ENCODE data around the gene PPP3R1. TPM values are rescaled to one million over a fixed set of nuclear protein-coding genes. Genes with fewer than 3 reads are reported as not detected.

The PPP3R1 gene
- total and polyA plus RNA-seq, 2 of the 4 experiments (the other 2 are of a cell fraction): 9.1 to 17.3 TPM

DNA sequence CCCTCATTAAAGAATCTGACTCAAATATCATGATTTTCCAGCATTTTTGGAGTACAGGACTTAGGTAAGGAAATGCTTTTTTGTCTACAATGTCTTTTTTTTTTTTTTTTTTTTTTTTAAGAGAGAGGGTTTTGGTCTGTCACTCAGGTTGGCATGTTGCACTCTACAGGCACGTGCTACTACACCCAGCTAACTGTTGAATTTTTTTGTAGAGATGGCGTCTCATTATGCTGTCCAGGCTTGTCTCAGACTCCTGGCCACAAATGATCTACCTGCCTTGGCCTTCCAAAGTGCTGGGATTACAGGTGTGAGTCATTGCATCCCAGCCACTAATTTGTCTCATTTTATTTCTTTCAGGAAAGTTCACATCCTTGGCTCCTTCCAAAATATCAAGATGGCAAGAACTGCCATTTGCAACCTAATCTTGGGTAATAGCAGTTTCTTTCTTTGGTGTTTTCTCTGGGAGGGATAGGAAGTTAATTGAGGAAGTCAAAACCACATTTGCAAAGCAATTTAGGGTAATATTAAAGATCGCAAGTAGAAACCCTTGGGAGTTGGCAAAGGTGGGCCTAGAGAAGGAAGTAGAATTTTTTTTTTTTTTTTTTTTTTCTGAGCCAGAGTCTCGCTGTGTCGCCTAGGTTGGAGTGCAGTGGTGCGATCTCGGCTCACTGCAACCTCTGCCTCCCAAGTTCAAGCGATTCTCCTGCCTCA, 79.2 kb downstream of the PPP3R1 start:
- H3K56ac ChIP-seq (ENCODE audit: extremely low read depth, insufficient read depth, low read length): no peak overlapping the region
- no peak overlapping the region for H3K18ac ChIP-seq (ENCODE audit: low read depth, low read length)
- no peaks in the 10 kb centered on the region for H4K20me1 ChIP-seq (ENCODE audit: insufficient read depth, low read length)
- POLR2A ChIA-PET (ENCODE audit: unreplicated experiment): no interaction called here
- H3K4me2 ChIP-seq (ENCODE audit: low read depth, low read length): no peak overlapping the region
- CTCF ChIA-PET: no interaction called here
- TF ChIP-seq RAD21 (IDR thresholded peaks at IDR 0.05; ENCODE audit: low read length): no peak
- TF ChIP-seq FOS (IDR thresholded peaks at IDR 0.05; ENCODE audit: low read depth, low read length): no peak
- TF ChIP-seq BHLHE40 (IDR thresholded peaks at IDR 0.05; ENCODE audit: low read depth, low read length): no peak
- TF ChIP-seq CHD1 (IDR thresholded peaks at IDR 0.05; ENCODE audit: low read depth, low read length): no peak
- no peak for TF ChIP-seq RCOR1 (IDR thresholded peaks at IDR 0.05; ENCODE audit: insufficient replicate concordance, low read length)
- TF ChIP-seq MAZ (IDR thresholded peaks at IDR 0.05; ENCODE audit: borderline replicate concordance, low read depth, low read length): no peak
- no peak for TF ChIP-seq RFX5 (IDR thresholded peaks at IDR 0.05; ENCODE audit: low read depth, low read length)
- TF ChIP-seq SMC3 (IDR thresholded peaks at IDR 0.05; ENCODE audit: low read depth, low read length): no peak
- TF ChIP-seq, protein P1, sequence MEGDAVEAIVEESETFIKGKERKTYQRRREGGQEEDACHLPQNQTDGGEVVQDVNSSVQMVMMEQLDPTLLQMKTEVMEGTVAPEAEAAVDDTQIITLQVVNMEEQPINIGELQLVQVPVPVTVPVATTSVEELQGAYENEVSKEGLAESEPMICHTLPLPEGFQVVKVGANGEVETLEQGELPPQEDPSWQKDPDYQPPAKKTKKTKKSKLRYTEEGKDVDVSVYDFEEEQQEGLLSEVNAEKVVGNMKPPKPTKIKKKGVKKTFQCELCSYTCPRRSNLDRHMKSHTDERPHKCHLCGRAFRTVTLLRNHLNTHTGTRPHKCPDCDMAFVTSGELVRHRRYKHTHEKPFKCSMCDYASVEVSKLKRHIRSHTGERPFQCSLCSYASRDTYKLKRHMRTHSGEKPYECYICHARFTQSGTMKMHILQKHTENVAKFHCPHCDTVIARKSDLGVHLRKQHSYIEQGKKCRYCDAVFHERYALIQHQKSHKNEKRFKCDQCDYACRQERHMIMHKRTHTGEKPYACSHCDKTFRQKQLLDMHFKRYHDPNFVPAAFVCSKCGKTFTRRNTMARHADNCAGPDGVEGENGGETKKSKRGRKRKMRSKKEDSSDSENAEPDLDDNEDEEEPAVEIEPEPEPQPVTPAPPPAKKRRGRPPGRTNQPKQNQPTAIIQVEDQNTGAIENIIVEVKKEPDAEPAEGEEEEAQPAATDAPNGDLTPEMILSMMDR (conservative IDR thresholded peaks at IDR 0.05; ENCODE audit: low read depth, low read length): no peak
- no peak for TF ChIP-seq MAFK (IDR thresholded peaks at IDR 0.05; ENCODE audit: low read depth, low read length)
- TF ChIP-seq CEBPB (IDR thresholded peaks at IDR 0.05; ENCODE audit: low read depth, low read length): no peak
- TF ChIP-seq, protein P2, sequence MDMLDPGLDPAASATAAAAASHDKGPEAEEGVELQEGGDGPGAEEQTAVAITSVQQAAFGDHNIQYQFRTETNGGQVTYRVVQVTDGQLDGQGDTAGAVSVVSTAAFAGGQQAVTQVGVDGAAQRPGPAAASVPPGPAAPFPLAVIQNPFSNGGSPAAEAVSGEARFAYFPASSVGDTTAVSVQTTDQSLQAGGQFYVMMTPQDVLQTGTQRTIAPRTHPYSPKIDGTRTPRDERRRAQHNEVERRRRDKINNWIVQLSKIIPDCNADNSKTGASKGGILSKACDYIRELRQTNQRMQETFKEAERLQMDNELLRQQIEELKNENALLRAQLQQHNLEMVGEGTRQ (IDR thresholded peaks at IDR 0.05; ENCODE audit: low read depth, low read length): no peak
- TF ChIP-seq ELK1 (IDR thresholded peaks at IDR 0.05; ENCODE audit: borderline replicate concordance, low read depth, low read length): no peak
- no peak for TF ChIP-seq POLR2A (IDR thresholded peaks at IDR 0.05; ENCODE audit: low read depth, low read length)
- no peak overlapping the region for H3K23ac ChIP-seq (ENCODE audit: low read depth, low read length)
- dilution Hi-C loops (cut with HindIII; ENCODE audit: low sequenced_read_pairs, unreplicated experiment): no loop called here
- H3K9ac ChIP-seq (ENCODE audit: low read depth, low read length): no peak overlapping the region
- H3K4me1 ChIP-seq (ENCODE audit: control insufficient read depth, insufficient read depth, low read length): no peaks in the 10 kb centered on the region
- no peaks in the 10 kb centered on the region for H3K9me3 ChIP-seq (ENCODE audit: control insufficient read depth, insufficient read depth, low read length)
- BruUV-seq (replicated peaks): no TSS peak
- no peaks in the 10 kb centered on the region for H3K27me3 ChIP-seq (ENCODE audit: control insufficient read depth, insufficient read depth, low read length)
- H3K4me3 ChIP-seq (ENCODE audit: insufficient read depth, low read depth, low read length): no peak overlapping the region
- no peak overlapping the region for H2AFZ ChIP-seq (replicated peaks; ENCODE audit: low read length, poor library complexity)
- in situ Hi-C loops (cut with MboI; ENCODE audit: low sequenced_read_pairs): no loop called here
- no peak overlapping the region for H4K91ac ChIP-seq (ENCODE audit: insufficient read depth, low read depth, low read length)
- WGBS, 2 experiments (ENCODE audit: extremely low coverage in 2 of 2, insufficient read length in 1 of 2): 100% methylated on average over 5 of the region's 8 CpGs; no CpG with 5 or more reads in 1 of the 2 experiments
- H2BK5ac ChIP-seq (ENCODE audit: low read depth, low read length, poor library complexity, severe bottlenecking): no peak overlapping the region
- no peak overlapping the region for H3K4ac ChIP-seq (ENCODE audit: low read depth, low read length)
- DNase-seq: no peak
- H3K9me1 ChIP-seq (ENCODE audit: insufficient read depth, low read length): no peaks in the 10 kb centered on the region
- H2BK120ac ChIP-seq (ENCODE audit: low read depth, low read length): no peak overlapping the region
- no peak overlapping the region for H2BK20ac ChIP-seq (ENCODE audit: low read depth, low read length)
- intact Hi-C loops (cut with micrococcal nuclease): no loop called here
- no peak overlapping the region for H4K8ac ChIP-seq (ENCODE audit: low read depth in 2 of 2, low read length in 2 of 2)
- peaks cover 17 to 26% of the 10 kb centered on the region in 2 experiments for H3K79me1 ChIP-seq (ENCODE audit: low read depth in 1 of 2, low read length in 2 of 2)
- H4K5ac ChIP-seq (ENCODE audit: low read depth, low read length): no peak overlapping the region
- no peak overlapping the region for H3K27ac ChIP-seq (ENCODE audit: insufficient read depth, low read length)
- H2BK15ac ChIP-seq (ENCODE audit: low read depth, low read length): no peak overlapping the region
- H2AK5ac ChIP-seq (ENCODE audit: low read depth, low read length): no peak overlapping the region
- peaks cover 12% of the 10 kb centered on the region for H3K36me3 ChIP-seq (ENCODE audit: control insufficient read depth, insufficient read depth, low read length)
- ATAC-seq (ENCODE audit: low read depth): no peak
- no peak overlapping the region for H2AK9ac ChIP-seq (replicated peaks; ENCODE audit: low read depth, low read length, poor library complexity)
- no peak overlapping the region for H3K14ac ChIP-seq (replicated peaks; ENCODE audit: low read depth, low read length)
